ENCODE measurements around the gene ALPI. TPM values are rescaled to one million over a fixed set of nuclear protein-coding genes. Genes with fewer than 3 reads are reported as not detected.

The ALPI gene
- total and polyA plus RNA-seq, 10 of the 15 experiments (the other 5 are each of a cell fraction or from before 2014, with no cell fraction given), result not detected

DNA sequence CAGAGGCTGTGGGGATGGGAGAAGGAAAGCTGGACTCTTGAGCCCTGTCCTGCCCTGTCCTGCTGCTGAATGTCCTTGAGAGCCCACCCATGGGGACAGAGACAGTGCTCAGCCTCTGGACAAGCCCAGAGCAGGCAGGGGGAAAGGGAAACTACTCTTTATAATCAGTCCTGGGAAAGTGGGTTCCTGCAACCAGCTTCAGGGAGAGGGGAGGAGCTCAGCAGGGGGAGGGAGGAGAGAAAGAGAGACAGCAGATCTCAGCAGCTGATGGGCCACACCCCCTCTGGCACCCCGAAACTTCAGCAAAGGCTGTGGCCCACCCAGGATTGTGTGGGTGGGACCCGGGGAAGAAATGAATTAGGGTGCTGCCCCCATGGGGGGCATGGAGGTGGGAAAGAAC lies 20.1 kb downstream of the ALPI start:
- no peaks in the 10 kb centered on the region for H3K4me1 ChIP-seq (ENCODE audit: control insufficient read depth, insufficient read depth, low read length)
- no peaks in the 10 kb centered on the region for H3K9me3 ChIP-seq (replicated peaks; ENCODE audit: control insufficient read depth, insufficient read depth, low read length)
- SMC1A ChIA-PET (ENCODE audit: uncharacterized antibody, unreplicated experiment), result no interaction called here
- TF ChIP-seq EP300 (IDR thresholded peaks at IDR 0.05; ENCODE audit: borderline replicate concordance in 1 of 2, control insufficient read depth in 1 of 2, low read depth in 2 of 2, low read length in 2 of 2), result no peak
- TF ChIP-seq IKZF2 (IDR thresholded peaks at IDR 0.05), result no peak
- no peak for TF ChIP-seq RB1 (IDR thresholded peaks at IDR 0.05; ENCODE audit: borderline replicate concordance)
- TF ChIP-seq HDAC2 (IDR thresholded peaks at IDR 0.05), result no peak
- no peak overlapping the region for H3K4me2 ChIP-seq (ENCODE audit: control insufficient read depth, insufficient read depth)
- POLR2A ChIA-PET, result no interaction called here
- CTCF ChIA-PET, result no interaction called here
- H3K36me3 ChIP-seq (ENCODE audit: control insufficient read depth in 2 of 2, insufficient read depth in 2 of 2, low read length in 1 of 2), result no peaks in the 10 kb centered on the region
- ATAC-seq (no peak), DNase-seq (ENCODE audit: low read depth, low spot score) (no peak), FAIRE-seq (no peak)
- H3K4me3 ChIP-seq, result no peak overlapping the region
- 0% methylated on average over 2 of the region's 2 CpGs for WGBS (ENCODE audit: insufficient coverage, insufficient replicate concordance, low lambda C conversion rate, missing lambda C conversion rate)
- no peaks in the 10 kb centered on the region for H3K79me2 ChIP-seq (ENCODE audit: control insufficient read depth, insufficient read depth, low read length)
- in situ Hi-C loops (cut with MboI) (no loop called here), intact Hi-C loops (cut with micrococcal nuclease; ENCODE audit: unreplicated experiment) (no loop called here)
- peaks cover 0 to 3% of the 10 kb centered on the region in 2 experiments; a peak in 1 of 4 replicates for H3K27me3 ChIP-seq (replicated peaks in 1 of 2; ENCODE audit: control insufficient read depth in 2 of 2, insufficient read depth in 2 of 2, low read length in 1 of 2)
- no peak overlapping the region for H3K27ac ChIP-seq (ENCODE audit: control insufficient read depth, insufficient read depth)
- no TSS peak for BruUV-seq (replicated peaks)
- H2AFZ ChIP-seq (ENCODE audit: control insufficient read depth, low read depth, low read length), result no peak overlapping the region
- no peaks in the 10 kb centered on the region for H4K20me1 ChIP-seq (ENCODE audit: control insufficient read depth, insufficient read depth)
- no peak overlapping the region for H3K9ac ChIP-seq (ENCODE audit: control insufficient read depth, insufficient read depth, low read length)
- RAD21 ChIA-PET (ENCODE audit: unreplicated experiment), result no interaction called here

DNA sequence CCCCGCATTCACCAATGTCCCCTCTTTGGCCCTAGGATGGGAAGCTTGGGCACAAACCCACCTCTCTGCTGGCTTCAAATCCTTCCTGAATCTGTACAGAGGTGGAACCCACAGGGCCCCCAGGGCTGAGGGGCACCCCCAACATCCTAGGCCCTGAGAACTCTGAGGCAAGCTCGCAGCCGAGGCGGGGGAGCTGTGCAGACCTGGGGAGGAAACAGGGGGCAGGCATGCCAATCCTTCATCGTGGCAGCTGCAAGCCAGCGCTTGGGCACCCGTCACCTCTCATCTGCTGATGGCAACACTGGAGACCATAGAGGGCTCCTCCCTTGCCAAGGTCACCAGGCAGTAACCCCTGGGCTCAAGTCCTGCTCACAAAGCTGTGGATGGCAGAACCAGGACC lies 20.8 kb downstream of the ALPI start:
- Histone ChIP-seq H3K36me3 (ENCODE audit: control insufficient read depth in 2 of 2, insufficient read depth in 2 of 2, low read length in 1 of 2) (no peaks in the 10 kb centered on the region), H3K4me3 (no peak overlapping the region), H3K9me3 (replicated peaks; ENCODE audit: control insufficient read depth, insufficient read depth, low read length) (no peaks in the 10 kb centered on the region), H3K9ac (ENCODE audit: control insufficient read depth, insufficient read depth, low read length) (no peak overlapping the region), H2AFZ (ENCODE audit: control insufficient read depth, low read depth, low read length) (no peak overlapping the region), H3K4me2 (ENCODE audit: control insufficient read depth, insufficient read depth) (no peak overlapping the region), H3K27me3 (replicated peaks in 1 of 2; ENCODE audit: control insufficient read depth in 2 of 2, insufficient read depth in 2 of 2, low read length in 1 of 2) (peaks cover 0 to 3% of the 10 kb centered on the region in 2 experiments; a peak in 1 of 4 replicates), H4K20me1 (ENCODE audit: control insufficient read depth, insufficient read depth) (no peaks in the 10 kb centered on the region), H3K4me1 (ENCODE audit: control insufficient read depth, insufficient read depth, low read length) (no peaks in the 10 kb centered on the region), H3K27ac (ENCODE audit: control insufficient read depth, insufficient read depth) (no peak overlapping the region), H3K79me2 (ENCODE audit: control insufficient read depth, insufficient read depth, low read length) (no peaks in the 10 kb centered on the region)
- SMC1A ChIA-PET (ENCODE audit: uncharacterized antibody, unreplicated experiment), result no interaction called here
- no peak for TF ChIP-seq YY1 (IDR thresholded peaks at IDR 0.05; ENCODE audit: low read depth, low read length)
- in situ Hi-C loops (cut with MboI) (no loop called here), intact Hi-C loops (cut with micrococcal nuclease; ENCODE audit: unreplicated experiment) (no loop called here)
- 56% methylated on average over 7 of the region's 7 CpGs for WGBS (ENCODE audit: insufficient coverage, insufficient replicate concordance, low lambda C conversion rate, missing lambda C conversion rate)
- no TSS peak for BruUV-seq (replicated peaks)
- CTCF ChIA-PET, result no interaction called here
- RAD21 ChIA-PET (ENCODE audit: unreplicated experiment), result no interaction called here
- no peak for FAIRE-seq
- POLR2A ChIA-PET, result no interaction called here
- no peak for ATAC-seq
- DNase-seq (ENCODE audit: low read depth, low spot score), result no peak
